ENCODE results near the gene CPHXL2.

- no peak for TF ChIP-seq CTCF (IDR thresholded peaks at IDR 0.05)
- TF ChIP-seq EZH2phosphoT487 (IDR thresholded peaks at IDR 0.05) = no peak
- TF ChIP-seq EZH2 (IDR thresholded peaks at IDR 0.05) = no peak
These were observed 16.0 kb downstream of the CPHXL2 start for GRCh38 chr16:75660726-75661302.
